Stimulated activated CD4-positive, alpha-beta T cell treated with anti-CD3 and anti-CD28 coated beads, TNF-alpha, amount 100 ng/mL, for 24 hours (primary cell): ENCODE measurements around the gene ZBTB20.
"Not testable (repeated sequence)": the region's sequence is repeated elsewhere in the genome, so short reads cannot be mapped to it uniquely, and the experiment has no call there.

Experiments used
- DNase-seq, 3 experiments: peaks; one replicate each; pipeline ENCODE4 v3.0.0-alpha.2; 2020; ENCODE audit warnings: low read depth in 3 of 3

ZBTB20 gene

DNA sequence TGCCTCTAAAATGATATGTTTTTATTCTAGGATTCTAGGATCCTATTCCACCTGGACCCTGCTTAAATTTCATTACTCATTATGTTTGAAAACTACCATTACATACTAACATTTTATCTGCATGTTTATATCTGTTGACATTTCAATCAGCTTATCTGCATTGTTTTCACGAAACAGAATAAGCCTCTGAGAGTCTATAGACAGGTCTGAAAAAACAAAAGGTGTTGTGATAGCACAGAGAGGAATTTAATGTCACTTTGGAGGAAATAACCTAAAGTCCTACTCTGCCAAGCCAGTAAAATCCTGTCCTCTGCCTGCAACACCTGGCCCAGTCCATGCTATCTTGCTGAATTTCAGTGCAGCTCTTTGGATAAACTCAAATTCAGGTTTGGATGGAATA lies 315.2 kb downstream of the ZBTB20 start:
- DNase-seq = no peak

GRCh38 chr3:114830652-114831051 lies 316.4 kb downstream of the ZBTB20 start:
- no peak for DNase-seq

GRCh38 chr3:114829783-114830182 lies 317.3 kb downstream of the ZBTB20 start:
- DNase-seq = no peak

DNA sequence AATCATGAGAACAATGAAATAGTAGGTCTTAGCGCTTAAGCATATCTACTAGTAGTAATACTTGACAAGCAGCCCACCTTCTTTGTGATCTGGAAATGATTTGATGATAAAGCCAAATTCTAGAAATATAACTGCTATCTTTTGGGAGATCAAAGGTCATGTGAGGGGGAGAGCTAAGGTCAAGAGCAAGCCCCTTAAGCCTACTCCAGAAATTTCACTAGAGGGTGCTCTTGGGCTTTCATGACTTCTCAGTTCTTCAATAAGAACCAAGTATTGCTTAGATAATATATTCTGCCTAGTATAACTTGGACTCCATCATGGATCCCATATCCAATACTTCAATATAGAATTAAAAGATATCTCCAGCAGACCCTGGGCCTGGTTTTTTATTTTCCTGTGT lies 319.6 kb downstream of the ZBTB20 start:
- DNase-seq = no peak

GRCh38 chr3:114824014-114824413 lies 323.1 kb downstream of the ZBTB20 start:
- DNase-seq = no peak

DNA sequence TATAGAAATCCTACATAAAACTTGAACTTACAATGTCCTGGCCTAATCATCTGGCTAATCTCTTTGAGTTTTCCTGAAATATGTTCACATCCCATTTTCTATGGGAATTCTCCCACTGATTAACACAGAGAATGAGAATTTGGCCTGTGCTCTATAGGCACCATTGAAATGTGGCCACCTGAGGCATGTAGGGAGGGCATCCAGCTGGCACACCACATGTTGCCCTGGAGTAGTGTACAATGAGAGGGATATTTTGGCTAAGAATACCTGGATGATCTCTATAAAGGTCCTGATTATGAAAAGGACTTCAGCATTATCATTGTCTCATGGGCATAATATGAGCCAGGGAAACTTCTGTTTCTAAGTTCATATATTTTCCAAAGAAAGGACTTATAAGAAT lies 324.0 kb downstream of the ZBTB20 start:
- no peak for DNase-seq

DNA sequence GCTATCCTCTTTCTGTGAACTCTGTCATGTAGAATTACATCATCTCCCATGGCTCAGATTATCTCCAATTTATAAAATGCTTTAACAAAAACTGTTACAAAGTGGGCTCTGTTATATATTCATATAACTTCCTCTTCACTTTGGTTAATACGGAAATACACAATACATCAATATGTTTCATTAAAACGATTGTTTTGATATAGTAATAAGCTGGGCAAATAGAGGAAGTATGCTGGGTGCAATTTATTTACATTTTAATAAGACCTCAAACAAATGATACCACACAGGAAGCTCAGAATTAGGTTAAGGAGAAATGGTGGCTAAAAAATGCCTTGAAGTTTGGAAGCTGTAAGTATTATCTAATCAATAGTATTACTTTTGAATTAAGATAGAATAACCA lies 331.0 kb downstream of the ZBTB20 start:
- DNase-seq = no peak

- not testable (repeated sequence) for DNase-seq
These were observed 334.4 kb downstream of the ZBTB20 start for GRCh38 chr3:114812541-114813238.

DNA sequence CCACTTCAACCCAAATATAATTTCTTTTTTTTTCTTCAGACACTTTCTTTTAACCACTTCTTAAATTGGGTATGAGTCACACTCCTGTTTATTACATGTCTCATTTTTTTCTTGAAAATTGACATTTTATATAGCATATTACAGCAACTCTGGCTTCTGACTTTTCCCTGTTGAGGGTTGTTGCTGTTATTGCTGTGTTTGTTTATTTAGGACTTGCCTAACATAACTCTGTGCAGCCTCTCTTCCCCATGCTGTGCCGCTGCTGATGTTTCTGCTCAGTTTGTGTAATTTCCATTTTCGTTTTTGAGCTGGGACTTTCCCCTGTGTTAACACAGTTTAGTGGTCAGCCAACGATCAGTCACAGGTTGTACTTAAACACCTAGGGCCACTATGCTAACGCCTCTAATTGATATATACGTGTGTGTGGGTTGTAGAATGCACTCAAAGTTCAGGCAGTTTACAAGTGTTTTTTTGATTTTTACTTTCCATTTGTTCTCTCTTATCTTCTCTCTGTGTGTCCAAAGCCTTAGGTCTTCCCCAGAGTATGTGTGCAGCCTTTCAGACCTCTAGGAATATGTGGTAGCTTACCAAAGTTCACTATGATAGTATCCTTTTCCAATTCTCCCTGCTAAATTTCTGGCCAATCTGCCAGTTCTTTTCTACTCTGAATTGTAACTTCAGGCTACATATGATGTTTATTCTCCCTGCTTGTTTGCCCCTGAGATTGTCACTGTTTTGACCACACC lies 337.2 kb downstream of the ZBTB20 start:
- DNase-seq = no peak

DNA sequence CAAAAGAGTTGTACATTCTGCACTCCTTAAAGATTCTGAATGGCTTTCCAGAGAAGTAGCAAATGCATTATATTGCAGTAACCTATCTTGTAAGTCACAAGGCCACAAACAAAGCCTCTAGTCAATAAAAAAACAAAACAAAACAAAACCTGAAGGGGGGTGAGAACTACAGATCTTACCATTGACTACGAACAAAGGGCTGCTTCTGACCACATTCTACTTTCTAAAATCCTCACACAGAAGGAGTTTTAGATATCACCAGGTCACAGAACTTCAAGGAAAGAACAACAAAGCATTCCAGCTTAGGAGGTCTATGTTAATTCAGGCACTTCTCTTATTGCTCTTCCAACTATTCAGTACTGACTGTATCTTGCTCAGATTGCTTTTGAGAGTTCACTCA lies 343.0 kb downstream of the ZBTB20 start:
- no peak for DNase-seq

DNA sequence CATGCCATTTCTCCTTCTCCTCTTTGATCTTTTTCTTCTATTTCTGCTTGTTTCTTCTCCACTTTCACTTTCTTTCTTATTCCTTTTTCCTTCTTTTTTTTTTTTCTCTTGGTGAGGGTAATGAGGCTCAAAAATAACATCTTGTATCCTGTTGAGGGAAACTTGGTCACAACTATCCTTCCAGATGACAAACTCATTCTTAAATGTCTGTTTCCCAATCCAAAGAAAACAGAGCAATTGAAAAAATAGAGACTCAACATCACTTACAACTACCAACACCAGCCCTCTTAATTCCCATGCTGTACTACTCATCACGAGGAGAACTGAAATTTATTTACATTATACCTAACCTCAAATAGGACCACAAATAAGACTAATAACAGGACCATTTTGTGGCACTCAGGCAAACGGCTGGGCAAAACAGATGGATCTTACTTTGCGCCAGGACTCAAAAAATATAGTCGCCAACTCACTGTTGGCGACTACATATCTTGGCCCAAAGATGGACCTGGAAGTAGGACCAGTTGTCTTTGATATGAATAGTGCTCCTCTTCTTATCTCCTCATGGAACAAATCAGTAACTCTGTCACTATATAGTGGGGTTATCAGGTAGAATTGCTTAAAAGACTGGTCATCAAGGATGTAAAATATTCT lies 343.9 kb downstream of the ZBTB20 start:
- no peak for DNase-seq

- no peak for DNase-seq
These were observed 346.6 kb downstream of the ZBTB20 start for GRCh38 chr3:114800272-114801031.

- DNase-seq = no peak
These were observed 347.3 kb downstream of the ZBTB20 start for GRCh38 chr3:114799816-114800215.

GRCh38 chr3:114796796-114797195 lies 350.3 kb downstream of the ZBTB20 start:
- DNase-seq = no peak

- DNase-seq = no peak
These were observed 352.0 kb downstream of the ZBTB20 start for GRCh38 chr3:114794894-114795630.

DNA sequence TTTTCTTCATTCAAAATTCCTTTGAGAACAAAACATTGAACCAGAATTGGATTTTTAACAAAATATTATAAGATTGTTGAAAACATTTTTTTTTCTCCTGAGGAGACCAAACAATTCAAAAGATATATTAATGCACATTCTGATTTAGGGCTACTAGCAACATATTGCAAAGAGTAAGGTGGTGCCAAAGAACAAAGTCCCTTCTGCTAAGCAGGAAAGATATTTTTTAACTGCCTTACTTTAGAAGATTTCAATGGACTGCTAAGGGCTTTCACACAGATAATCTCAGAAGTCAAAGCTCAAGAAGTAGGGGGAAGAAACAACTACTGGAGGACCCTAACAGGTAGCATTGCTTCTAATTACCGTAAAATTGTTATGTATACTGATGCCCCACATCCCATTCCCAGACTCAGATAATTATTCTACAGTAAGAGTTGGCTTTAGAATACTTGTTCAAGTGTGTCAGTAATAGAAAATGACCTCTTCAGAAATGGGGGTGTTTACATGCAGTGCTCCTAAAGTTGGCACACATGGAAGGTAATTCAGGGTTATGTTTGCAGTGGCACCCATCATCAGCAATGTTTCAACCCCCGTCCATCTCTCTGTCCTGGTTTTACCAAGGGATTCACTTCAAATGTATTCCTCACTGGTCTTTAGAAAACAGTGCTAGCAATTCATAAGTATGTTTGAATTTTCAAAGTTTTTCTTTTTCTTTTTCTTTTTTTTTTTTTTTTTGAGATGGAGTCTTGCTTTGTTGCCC lies 354.7 kb downstream of the ZBTB20 start:
- DNase-seq = no peak

DNA sequence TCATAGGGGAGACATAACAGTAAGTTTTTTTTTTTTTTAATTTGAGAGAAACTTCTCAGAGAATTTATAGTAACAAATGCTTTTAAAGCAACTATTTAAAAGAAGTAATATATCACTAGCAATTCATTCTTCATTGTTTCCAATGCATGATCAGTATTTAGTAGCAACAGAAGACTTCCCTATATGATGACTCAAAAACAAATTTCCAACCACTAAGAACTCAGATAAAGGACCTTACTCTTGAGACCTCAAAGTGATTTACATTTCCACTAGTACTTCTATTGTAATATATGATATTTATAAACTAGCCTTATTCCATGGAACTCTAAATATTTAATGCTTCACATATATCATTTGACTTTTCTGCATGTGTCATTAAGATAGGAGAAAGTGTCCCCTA lies 356.3 kb downstream of the ZBTB20 start:
- no peak for DNase-seq

GRCh38 chr3:114789803-114790202 lies 357.3 kb downstream of the ZBTB20 start:
- DNase-seq = no peak

DNA sequence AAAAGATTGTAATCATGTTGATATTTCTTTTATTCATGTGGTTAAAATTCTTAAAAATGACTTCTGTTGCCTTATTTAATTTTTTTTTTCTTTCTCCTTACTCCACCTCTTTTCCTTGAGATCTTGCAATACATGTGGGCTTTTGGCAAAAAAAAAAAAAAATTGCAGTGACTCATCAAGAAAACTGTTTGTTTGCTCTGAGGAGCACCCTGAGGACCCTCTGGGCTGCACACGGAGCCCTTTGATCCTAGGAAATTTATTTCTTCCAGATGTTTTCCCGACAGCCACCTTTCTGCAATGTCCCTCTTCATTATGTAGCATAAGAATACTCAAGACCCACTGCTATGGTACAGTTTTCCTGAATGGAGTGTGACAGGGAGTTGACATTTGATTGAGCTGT lies 371.7 kb downstream of the ZBTB20 start:
- no peak for DNase-seq

- no peak for DNase-seq
These were observed 376.2 kb downstream of the ZBTB20 start for GRCh38 chr3:114770874-114771273.

DNA sequence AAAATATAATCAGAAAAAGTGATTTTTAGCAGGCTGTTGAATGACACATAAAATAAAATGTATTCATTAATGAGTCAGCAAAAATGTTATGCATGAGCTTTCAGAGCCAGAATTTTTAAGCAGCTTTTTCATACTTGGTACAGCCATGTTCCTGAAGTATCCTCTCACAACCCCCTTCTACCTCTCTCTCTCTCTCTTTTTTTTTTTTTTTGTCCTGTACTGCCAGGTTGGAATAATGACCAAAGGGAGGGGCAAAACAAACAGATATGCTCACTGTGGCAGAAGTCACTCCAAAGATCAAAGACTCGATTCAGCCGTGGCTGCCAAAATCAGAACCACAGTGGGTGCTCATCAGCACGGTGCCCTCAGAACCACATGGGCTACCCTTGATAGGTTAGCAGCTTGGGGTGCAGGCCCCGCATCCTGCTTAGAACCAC lies 383.0 kb downstream of the ZBTB20 start:
- DNase-seq = peak in 1 of 3 experiments; percentile 0
